GM04503 (cell line): ENCODE results near the gene ITGB2.

Experiments
- DNase-seq: peaks from one replicate; pipeline ENCODE4 v3.0.0-alpha.2; 2012; ENCODE audit warnings: low read depth

ITGB2 gene

DNA sequence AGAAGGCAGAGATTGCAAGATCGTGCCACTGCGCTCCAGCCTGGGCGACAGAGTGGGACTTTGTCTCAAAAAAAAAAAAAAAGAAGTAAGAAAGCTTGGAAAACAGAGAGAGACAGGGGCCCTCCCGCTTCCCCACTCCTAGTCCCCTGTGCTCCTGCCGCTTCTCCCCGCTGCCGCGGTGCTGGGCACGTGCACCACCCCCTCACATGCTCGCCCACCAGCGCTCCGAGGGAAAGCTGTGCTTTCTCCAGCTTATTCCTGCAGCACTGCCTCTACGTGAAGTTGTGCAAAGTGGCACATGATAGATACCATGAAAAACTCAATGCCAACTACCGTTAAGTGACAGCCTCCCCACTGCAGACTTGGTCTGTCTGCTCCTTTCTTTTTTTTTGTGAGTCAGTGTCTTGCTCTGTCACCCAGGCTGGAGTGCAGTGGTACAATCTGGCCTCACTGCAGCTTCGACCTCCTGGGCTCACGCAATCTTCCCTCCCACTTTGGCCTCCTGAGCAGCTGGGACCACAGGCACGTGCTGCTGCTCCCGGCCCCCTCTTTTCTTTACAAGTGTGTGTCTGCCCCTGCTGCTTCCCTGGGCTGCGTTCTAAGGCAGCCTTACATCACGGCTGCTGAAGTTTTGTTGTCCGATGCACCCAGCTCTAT lies 34.6 kb upstream of the ITGB2 start:
- DNase-seq, result no peak

DNA sequence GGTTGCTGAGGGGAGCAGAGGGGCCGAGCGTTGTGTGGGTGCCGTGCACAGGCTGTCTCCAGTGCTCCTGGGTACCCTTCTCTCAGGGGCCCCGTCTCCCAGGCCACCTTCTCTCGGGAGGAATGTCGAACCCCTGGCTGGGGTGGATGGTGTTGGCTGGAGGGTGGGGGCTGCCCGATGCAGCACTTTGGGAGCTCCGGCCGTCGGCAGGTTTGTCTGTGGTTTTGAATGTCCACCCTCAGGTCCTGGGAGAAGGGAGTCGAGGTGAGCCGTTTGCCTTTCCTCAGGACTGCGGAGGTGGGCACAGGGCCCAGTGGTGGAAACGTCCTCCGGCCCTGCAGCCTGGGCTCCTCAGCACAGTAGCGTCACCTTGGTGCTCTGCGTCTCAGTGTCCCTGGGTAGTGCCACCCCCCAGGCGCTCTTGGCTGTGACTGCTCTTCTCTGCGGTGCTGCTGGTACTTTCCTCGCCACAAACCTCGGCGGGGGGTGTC lies 33.6 kb upstream of the ITGB2 start:
- no peak for DNase-seq

DNA sequence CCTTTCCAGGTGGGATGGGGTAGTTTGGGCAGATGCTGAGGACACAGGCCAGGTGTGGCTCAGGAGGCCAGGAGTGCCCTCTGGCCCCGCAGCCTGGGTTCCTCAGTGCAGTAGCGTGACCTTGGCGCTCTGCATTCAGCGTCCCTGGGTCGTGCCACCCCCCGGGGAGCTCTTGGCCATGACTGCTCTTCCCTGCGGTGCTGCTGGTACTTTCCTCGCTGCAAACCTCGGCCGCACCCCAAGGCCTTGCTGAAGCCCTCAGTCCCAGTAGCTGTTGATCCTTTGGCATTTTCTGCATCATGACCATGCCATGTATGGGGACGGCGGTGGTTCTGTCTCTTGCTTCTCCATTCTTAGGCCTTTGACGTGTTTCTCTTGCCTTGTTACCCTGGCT lies 32.9 kb upstream of the ITGB2 start:
- no peak for DNase-seq

DNA sequence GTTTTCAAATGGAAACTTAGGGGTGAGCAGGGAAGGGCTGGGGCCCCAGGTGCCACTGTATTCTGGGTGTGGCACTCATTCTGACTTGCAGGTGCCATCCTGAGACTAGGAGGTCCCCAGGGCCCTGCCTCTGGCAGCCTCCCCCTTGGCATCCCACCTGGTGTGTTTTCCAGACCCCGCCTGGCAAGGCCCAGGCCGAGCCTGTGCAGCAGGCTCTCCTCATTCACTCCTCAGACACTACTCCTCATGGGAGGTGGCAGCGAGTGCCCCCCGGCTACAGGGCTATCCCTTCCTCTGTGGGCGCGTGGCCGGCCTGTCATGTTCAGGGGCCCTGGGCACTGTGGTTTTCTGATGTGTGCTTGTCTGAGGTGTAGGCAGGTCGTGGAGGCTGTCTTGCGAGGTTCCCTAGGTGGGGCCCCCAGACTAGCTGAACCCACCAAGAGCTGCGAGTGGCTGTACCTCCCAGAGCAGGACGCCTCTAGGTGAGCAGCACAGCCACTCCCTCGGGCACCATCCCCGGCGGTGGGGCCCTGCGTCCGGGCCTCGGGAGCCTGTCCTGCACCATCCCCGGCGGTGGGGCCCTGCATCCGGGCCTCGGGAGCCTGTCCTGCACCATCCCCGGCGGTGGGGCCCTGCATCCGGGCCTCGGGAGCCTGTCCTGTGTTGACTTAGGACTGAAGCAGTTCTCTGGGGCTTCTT lies 32.4 kb upstream of the ITGB2 start:
- no peak for DNase-seq

DNA sequence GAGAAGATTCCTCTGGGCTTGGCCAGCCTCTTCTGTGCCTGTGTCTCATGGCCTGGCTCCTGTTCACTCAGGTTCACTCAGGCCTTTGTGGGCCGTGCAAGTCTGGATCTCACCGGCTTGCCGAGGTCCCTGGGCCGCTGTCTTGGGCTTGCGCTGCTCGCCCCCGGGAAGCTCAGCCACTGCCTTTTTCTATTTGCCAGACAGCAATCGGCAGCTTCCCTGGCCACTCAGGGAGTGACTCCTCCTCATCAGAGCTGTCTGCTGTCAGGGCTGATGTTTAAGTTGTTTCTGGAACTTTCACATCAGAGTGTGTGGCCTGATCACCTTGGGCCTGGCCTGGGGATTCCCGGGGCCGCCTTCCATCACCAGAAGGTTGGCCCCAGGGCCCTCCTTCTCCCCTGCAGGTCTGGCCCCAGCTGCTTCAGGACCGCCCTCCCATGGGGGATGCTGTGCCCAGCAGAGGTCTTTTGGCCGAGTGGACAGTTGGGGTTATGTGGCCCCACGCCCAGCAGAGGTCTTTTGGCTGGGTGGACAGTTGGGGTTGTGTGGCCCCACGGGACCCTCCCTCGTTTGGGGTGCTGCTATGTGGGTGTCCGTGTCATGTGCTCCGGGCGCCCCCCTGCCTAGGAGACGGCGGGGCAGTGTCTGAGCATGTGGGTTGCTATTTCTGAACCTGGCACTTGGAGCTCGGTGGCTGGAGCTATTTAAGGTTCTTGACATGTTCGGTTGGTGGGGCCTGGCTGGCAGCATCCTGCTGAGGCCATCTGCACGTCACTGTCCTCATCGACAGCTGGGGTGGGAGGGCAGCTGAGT lies 31.6 kb upstream of the ITGB2 start:
- no peak for DNase-seq

DNA sequence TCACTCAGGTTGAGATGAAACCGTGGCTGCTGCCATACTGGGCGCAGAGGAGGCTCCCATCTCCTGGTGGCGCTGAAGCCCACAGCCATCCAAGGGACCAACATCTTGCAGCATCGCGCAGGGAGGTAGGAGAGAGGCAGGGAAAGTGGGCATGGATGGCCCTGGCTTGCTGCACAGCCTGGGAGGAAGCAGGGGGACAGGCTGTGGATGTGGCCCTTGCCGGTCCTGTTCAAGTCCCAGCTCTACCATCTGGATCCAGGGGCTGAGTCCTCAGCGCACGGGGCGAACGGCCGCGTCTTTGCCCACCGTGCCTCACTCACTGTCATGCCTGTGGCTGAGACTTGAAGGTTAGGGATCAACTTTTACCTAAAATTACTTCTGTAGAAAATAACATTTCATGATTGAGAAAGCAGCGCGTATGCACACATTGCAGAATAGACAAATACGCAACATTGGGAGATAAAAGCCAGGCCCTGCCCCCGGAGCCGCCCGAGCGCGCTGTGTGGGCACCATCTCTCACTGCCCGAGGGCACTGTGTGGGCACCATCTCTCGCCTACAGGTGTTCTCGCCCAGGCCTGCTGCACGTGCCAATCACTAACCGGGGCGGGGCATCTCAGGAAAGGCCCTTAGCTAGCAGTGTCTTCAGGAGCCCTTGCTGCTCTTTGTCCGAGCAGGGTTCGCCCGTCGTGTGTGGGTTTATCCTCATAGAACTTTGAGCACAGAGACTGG lies 30.7 kb upstream of the ITGB2 start:
- no peak for DNase-seq

DNA sequence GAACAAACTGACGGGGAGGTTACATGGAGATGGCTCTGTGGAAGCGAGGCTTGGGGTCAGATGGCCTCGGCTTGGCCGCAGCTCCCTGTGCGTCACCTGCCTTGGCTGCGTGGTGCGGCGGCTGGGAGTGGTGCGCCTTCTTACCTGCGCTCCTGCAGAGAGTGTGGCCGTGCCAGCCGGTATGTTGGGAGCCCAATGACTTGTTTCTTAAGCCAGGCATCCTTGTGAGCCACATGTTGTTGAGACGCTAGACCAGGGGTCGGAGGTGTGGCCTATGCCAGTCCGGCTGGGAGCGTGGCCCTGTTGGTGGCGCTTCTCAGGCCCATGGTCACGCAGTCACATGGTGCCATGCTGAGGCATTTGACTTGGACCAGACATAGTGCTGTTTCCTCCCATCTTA lies 29.7 kb upstream of the ITGB2 start:
- DNase-seq, result no peak

DNA sequence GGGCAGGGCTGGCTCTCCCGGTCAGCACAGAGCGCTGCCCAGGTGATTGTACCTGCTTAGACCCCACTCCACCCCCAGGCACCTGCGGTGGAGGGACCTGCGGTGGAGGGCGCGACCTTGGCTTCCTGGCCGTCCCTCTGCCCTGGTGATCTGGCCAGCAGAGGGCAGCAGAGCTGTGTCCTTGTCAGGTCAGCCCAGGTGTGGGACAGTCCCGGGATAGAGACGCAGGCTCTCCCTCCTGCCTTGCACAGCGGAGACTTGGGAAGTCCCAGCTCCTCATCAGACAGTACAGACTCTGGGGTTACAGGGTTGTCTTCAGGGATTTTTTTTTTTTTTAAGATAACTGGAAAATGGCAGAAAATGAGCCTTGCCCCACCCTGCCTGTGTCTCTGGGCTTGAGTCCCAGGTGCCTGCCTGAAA lies 29.1 kb upstream of the ITGB2 start:
- DNase-seq, result no peak

DNA sequence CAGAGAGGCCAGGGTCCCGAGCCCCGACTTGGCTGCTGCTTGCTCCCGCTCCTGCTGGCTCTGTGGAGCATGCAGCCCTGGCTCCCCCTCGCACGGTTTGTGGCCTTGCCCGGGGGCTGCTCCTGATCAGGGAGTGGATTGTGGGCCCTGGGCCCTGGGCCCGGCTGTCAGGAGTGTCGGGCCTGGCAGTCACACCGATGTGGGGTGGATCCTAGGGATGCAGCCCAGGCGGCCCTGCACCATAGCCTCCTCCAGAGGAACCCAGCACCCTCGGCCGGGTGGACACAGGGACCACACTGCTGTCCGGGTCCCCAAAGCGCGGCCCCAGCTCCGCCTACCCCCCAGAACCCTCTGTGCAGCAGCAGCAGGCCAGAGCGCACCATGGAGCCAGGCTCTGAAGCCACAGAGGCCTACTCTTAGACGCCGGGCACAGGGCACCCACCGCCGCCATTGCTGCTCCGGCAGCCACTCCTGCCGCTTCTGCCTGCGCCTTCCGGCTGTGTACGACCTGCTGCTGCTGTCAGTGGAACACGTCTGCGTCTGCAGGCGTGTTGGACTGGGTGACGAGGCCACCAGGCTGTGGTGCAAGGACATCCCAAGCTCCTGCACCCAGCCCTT lies 28.6 kb upstream of the ITGB2 start:
- no peak for DNase-seq

DNA sequence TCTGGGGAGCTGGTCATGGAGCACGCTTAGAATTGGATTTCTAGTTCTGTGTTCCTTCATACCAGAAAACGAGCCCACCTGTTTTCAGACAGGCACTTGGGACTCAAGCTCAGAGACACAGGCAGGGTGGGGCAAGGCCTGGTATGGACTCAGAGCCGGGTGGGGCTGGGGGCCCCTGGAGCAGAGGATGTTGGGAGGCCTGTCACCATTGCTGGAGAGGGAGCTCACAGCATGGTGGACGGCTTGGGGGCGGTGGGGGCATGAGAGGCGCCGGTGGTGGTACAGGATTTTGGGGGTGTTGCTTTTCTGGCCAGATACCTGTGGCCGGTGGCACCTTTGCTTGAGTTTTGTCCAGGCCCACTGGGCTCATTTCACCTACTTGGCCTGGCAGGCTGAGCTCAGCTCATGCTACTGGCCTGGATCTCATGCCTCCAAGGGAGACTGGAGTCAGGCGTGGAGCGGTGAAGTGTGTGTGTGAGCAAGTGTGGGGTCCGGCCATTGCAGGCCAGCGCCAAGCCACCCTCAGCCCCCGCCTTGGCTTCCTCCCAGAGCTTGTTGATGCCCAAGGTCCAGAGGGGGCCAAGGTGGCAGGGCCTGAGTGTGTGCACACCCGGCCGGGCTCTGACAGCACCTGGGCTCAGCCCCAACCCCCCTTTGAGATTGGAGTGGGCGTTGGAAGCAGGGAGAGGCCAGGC lies 27.9 kb upstream of the ITGB2 start:
- DNase-seq, result no peak

DNA sequence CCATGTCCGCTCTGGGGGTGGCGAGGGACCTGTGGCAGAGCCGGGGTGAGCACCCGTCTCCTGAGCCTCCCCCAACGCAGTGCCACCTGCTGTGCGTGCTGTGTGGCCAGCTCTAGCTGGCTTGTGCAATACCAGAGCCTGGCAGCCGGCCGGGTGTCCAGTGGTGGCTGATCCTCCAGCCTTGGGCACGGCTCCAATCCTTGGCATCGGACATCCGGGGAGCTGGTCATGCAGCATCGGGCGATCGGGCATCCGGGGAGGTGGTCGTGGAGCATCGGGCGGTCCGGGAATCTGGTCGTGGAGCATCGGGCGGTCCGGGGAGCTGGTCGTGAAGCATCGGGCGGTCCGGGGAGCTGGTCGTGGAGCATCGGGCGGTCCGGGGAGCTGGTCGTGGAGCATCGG lies 27.2 kb upstream of the ITGB2 start:
- DNase-seq, result no peak

DNA sequence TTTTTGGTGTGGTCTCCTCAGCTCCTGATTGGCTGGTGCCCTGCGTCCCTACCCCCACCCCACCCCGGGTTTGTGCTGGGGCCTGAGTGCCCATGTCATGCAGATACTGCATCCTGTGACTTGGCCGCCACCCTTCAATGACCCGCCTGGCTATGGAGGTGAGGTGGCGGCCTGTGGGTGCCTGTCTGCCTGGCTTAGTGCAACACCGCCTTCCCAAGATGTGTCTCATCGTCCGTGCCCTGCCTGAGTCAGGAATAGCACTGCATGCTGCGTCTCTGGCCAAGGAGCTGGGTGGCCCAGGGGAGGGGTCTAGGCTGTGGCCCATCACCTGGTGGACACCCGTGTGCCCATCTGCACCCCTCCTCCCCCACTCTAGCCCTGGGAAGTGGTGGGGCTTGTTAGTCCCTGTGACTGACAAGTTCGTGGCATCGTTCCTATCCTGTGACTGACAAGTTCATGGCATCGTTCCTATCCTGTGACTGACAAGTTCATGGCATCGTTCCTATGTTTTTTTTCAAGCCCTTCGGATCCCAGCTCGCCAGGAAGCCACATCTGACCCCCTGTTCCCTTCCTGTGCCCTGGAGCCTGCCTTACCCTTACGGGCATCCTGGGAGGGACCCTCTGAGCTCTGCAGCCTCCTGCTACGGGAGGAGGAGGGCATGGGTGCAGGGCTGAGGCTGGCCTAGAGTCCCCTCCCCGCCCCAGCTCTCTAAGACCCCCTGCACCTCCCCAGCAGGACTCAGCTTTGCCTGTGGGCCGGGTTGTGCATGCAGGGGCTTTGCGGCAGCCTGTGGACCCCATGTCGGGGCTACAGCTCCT lies 26.6 kb upstream of the ITGB2 start:
- no peak for DNase-seq

DNA sequence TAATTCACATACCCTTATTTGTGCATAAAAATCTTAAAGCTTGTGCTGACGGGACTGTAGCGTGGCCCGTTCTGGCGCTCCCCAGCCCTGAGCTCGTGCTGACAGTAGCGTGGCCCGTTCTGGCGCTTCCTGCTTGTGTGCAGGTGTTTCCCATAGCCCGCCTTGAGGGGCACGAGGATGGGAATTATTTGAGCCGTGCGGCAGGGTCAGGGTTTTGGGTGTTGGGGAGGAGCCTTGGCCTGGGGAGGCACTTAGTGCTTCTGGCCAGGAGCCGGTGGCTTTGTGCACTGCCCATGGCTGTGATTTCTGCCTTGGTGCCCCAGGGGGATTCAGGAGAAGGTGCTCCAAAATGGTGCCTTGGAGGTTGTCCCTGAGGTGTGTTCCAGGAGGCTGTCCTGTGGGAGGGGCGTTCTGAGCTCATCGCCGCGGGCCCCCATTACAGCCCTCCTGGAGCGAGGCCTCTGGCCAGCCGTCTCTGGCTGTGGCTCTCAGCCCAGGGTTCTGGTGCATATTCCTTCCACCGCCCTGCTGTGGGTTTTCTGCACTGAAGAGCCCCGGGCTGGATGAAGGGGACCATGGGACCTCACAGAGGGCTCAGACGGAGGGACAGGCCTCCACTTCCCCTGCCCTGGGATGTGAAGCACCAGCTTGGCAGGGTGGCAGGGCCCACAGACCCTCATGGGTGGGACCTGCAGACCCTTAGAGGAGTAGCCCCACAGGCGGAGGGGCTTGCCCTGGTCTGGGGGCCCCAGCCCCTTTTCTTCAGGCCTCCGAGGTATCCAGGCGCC lies 25.7 kb upstream of the ITGB2 start:
- DNase-seq, result no peak

DNA sequence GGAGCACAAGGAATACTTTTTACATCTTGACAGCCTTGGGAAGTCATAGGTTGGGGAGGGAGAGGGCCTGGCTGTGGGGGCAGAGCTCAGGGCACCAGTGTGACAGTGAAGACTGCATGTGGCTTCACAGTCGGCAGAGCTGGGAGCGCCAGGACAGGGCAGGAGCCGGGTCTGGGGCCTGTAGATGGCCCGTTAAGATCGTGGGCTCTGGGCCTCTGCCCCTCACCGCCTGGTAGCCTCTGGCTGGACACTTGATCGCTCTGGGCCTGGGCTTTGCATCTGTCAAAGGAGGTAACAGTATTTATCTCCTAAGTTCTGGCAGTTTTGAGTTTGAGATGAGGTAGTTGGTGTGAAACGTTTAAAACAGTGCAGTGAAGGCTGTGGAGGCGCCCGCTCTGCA lies 23.9 kb upstream of the ITGB2 start:
- DNase-seq, result no peak

DNA sequence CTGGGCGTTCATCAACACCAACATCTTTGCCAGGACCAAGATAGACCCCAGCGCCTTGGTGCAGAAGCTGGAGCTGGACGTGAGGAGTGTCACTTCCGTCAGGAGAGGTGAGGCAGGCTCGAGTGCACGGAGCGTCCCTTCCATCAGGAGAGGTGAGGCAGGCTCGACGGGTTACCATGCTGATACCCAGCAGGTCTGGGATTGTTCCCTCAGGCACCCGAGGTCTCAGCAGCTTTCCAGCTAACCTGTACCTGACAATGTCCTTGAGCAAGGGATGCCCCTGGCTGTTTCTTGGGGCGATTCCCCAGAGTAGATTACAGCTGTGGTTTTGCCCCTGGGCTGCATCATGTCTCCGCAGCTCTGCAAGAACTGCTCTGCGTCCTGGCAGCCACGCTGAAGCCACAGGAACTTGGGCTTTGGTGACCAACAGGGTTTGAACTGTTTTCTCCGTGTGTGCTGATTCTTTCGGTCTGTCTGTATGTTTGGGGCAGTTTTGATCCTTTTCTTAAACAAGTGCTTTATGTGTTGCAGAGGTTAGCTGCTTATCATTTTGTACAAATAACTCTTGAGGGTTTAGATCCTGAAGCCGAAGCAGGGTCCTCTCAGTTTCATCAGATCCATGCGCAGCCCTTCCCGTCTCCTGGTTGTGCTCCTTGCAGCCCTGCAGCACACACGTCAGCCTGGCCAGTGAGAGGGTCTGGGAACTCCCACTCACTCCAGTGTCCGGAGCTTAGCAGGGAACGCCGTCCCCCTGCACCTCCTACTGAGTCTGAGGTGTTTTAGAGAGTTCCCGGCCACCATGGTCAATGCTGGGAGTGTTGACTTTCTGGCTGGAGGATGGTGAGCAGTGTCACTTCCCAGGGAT lies 23.2 kb upstream of the ITGB2 start:
- no peak for DNase-seq

DNA sequence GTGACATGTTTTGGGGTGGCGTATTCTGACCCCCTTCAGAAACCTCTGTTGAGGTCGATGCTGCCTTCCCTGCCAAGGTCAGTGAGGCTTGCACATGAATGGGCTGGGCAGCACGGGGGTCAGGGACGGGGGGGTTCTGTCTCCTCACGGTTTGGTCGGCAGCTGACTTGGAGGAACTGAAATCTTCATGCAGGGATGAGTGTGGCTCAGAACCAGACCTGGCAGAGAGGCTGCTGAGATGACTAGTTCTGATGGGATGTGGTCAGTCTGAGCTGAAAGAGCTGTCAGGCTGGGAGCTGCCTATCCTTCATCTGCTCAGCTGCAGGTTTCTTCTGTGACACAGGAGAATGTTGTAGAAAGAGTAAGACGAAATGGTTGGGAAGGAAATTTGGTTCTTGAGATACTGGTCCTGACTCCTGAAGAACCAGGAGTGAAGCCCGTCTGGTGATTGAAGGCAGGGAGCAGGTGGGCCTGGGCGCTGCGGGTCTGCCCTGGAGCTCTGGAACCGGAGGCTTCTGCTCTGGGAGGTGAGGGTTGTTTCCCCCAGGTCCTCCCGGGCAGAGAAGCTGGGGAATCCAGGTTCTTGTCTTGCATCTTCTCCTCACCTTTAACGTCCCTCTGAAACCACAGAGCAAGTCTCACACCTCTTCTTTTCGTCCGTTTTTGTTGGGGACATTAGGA lies 22.4 kb upstream of the ITGB2 start:
- no peak for DNase-seq

DNA sequence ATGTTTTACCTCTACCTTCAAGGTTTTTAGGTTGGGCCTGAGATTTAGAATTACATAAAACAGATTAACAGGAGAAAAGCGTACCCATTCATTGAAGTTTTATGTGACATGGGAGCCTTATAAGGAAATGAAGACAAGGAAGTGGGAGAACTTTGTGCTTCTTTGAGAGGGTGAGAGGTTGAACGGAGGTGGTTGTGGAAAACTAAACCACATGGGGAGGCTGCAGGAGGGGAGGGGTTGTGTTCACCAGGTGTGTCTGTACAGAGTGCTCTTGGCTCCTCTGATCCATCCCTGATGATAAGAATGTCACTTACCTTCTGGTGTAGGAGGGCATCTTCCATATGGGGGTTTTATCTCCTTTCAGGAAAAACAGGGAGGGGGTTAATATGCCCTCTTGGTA lies 21.9 kb upstream of the ITGB2 start:
- no peak for DNase-seq

DNA sequence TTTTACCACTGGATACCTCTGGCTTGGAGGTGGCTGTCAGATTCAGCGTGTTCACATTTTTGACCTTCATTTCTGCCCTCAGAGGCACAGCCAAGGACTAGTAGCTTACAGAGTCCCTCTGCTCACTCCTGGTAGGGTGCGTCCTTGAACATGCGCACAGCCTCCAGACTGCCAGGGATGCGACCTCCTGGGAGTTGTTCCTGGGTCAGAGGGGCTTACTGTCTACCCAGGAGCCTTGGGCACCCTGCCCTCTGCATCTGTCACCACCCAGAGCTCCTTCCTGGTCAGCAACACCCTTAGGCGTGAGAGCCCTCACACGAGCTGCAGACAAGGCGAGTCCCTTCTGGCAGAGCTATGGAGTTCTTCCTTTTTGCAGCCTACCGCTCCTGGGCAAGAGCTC lies 20.9 kb upstream of the ITGB2 start:
- no peak for DNase-seq
